ENCODE data around the gene ZNF33B. TPM values are rescaled to one million over a fixed set of nuclear protein-coding genes. Genes with fewer than 3 reads are reported as not detected.

Gene ZNF33B
- total and polyA plus RNA-seq, 4 donors, result 23.8 to 31.0 (median 30.8) TPM

DNA sequence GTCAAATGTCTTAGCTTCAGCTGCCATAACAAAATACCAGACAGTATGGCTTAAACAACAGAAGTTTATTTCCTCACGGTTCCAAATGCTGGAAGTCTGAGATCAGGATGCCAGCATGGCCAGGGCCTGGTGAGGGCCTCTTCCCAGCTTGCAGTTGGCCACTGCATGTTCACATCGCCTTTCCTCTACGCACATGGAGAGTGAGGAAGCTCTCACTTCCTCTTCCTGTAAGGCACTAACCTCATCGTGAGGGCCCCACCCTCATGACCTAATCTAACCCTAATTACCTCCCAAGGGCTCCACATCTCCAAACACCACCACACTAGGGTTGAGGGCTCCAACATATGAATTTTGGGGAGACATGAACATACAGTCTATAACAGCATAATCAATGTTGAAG is 14.4 kb downstream of the ZNF33B start:
- 100% methylated on average over 1 of the region's 4 CpGs for WGBS (ENCODE audit: insufficient coverage)
- DNase-seq (ENCODE audit: low read depth in 4 of 6, low spot score in 6 of 6), result no peak

GRCh38 chr10:42618424-42618823 is 19.9 kb downstream of the ZNF33B start:
- H3K27ac ChIP-seq (ENCODE audit: low read depth, low read length), result no peak overlapping the region
- no peaks in the 10 kb centered on the region for H3K36me3 ChIP-seq (ENCODE audit: control insufficient read depth, insufficient read depth, low read length)
- no peaks in the 10 kb centered on the region for H3K4me1 ChIP-seq (ENCODE audit: control insufficient read depth, insufficient read depth, low read length)
- WGBS (ENCODE audit: insufficient coverage), result 100% methylated on average over 1 of the region's 4 CpGs
- no peaks in the 10 kb centered on the region for H3K27me3 ChIP-seq (ENCODE audit: control insufficient read depth, insufficient read depth, low read length)
- H3K9me3 ChIP-seq (ENCODE audit: control insufficient read depth, insufficient read depth, low read length), result no peaks in the 10 kb centered on the region
- H3K4me3 ChIP-seq (ENCODE audit: low read depth, low read length), result no peak overlapping the region
- DNase-seq (ENCODE audit: low read depth in 4 of 6, low spot score in 6 of 6), result no peak

More for the DNA sequence above, 14.4 kb downstream of the ZNF33B start:
- Histone ChIP-seq H3K4me1 (ENCODE audit: control insufficient read depth, insufficient read depth, low read length) (no peaks in the 10 kb centered on the region), H3K9me3 (ENCODE audit: control insufficient read depth, insufficient read depth, low read length) (no peaks in the 10 kb centered on the region), H3K4me3 (ENCODE audit: low read depth, low read length) (no peak overlapping the region), H3K27ac (ENCODE audit: low read depth, low read length) (no peak overlapping the region), H3K27me3 (ENCODE audit: control insufficient read depth, insufficient read depth, low read length) (no peaks in the 10 kb centered on the region), H3K36me3 (ENCODE audit: control insufficient read depth, insufficient read depth, low read length) (peaks cover 8% of the 10 kb centered on the region)

DNA sequence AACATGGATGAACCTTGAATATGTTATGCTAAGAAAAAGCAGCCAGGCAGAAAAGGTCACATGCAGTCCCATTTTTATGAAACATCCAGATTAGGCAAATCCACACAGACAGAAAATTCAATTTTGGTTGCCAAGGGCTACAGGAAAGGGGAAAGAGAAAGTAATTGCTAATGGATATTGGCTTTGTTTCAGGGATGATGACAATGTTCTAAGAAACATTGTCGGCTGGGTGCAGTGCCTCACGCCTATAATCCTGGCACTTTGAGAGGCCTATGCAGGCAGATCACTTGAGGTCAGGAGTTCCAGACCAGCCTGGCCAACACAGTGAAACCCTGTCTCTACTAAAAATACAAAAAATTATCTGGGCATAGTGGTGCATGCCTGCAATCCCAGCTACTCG is 23.0 kb downstream of the ZNF33B start:
- H3K36me3 ChIP-seq (ENCODE audit: control insufficient read depth, insufficient read depth, low read length), result no peaks in the 10 kb centered on the region
- no peak overlapping the region for H3K4me3 ChIP-seq (ENCODE audit: low read depth, low read length)
- 94% methylated on average over 3 of the region's 3 CpGs for WGBS (ENCODE audit: insufficient coverage)
- H3K4me1 ChIP-seq (ENCODE audit: control insufficient read depth, insufficient read depth, low read length), result no peaks in the 10 kb centered on the region
- no peak for DNase-seq (ENCODE audit: low read depth in 4 of 6, low spot score in 6 of 6)
- H3K9me3 ChIP-seq (ENCODE audit: control insufficient read depth, insufficient read depth, low read length), result no peaks in the 10 kb centered on the region
- no peaks in the 10 kb centered on the region for H3K27me3 ChIP-seq (ENCODE audit: control insufficient read depth, insufficient read depth, low read length)
- no peak overlapping the region for H3K27ac ChIP-seq (ENCODE audit: low read depth, low read length)

GRCh38 chr10:42609872-42610271 is 28.5 kb downstream of the ZNF33B start:
- 89% methylated on average over 1 of the region's 1 CpG for WGBS (ENCODE audit: insufficient coverage)
- no peak for DNase-seq (ENCODE audit: low read depth in 4 of 6, low spot score in 6 of 6)
- Histone ChIP-seq H3K4me3 (ENCODE audit: low read depth, low read length) (no peak overlapping the region), H3K4me1 (ENCODE audit: control insufficient read depth, insufficient read depth, low read length) (no peaks in the 10 kb centered on the region), H3K27me3 (ENCODE audit: control insufficient read depth, insufficient read depth, low read length) (no peaks in the 10 kb centered on the region), H3K9me3 (ENCODE audit: control insufficient read depth, insufficient read depth, low read length) (no peaks in the 10 kb centered on the region), H3K36me3 (ENCODE audit: control insufficient read depth, insufficient read depth, low read length) (no peaks in the 10 kb centered on the region), H3K27ac (ENCODE audit: low read depth, low read length) (no peak overlapping the region)

DNA sequence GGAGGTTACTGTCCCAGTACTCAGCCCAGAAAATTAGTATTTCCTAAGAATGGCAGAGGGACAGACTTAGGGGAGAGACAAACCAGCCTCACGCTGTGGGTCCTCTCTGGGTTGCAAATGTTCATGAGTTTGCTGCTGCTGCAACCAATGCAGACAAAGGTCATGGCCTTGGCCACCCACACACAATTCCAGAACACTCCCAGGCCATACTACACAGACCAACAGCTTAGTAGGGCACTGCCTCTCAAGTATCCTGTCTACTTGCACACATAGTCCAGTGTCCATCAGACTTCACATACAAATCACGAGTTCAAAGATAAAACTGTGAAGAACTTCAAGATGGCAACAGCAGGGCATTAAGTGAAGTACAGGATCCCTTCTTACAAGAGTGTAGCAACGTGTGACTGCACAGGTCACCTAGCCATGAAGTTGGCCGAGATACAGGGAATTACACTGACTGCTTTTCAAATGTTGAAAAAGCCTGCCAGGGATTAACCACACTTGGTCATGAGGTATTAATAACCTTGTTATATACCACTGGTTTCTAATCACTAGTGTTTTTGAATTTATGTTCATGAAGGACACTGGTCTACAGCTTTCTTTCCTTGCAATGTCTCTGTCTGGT is 40.0 kb downstream of the ZNF33B start:
- Histone ChIP-seq H3K4me1 (ENCODE audit: control insufficient read depth, insufficient read depth, low read length) (no peaks in the 10 kb centered on the region), H3K9me3 (ENCODE audit: control insufficient read depth, insufficient read depth, low read length) (peaks cover 2% of the 10 kb centered on the region), H3K36me3 (ENCODE audit: control insufficient read depth, insufficient read depth, low read length) (no peaks in the 10 kb centered on the region), H3K27ac (ENCODE audit: low read depth, low read length) (no peak overlapping the region), H3K27me3 (ENCODE audit: control insufficient read depth, insufficient read depth, low read length) (no peaks in the 10 kb centered on the region), H3K4me3 (ENCODE audit: low read depth, low read length) (no peak overlapping the region)
- WGBS (ENCODE audit: insufficient coverage), result 100% methylated on average over 3 of the region's 4 CpGs
- no peak for DNase-seq (ENCODE audit: low read depth in 4 of 6, low spot score in 6 of 6)

DNA sequence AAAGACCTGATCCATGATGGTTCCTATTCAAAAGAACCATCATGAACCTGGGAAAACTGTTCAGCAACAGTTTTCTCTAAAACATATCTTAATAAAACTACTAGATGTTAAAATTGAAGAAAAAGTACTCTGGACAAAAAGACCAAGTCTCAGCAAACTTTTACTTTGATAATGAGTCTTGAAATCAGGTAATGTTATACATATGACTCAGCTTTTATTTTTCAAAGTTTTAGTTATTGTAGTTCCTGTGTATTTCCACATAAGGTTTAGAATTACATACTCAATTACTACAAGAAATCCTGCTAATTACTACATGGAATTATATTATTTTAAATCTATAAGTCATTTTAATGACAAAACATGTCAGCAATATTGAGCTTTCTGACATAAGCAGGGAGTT is 42.2 kb downstream of the ZNF33B start:
- H3K9me3 ChIP-seq (ENCODE audit: control insufficient read depth, insufficient read depth, low read length), result peaks cover 3% of the 10 kb centered on the region
- no peaks in the 10 kb centered on the region for H3K27me3 ChIP-seq (ENCODE audit: control insufficient read depth, insufficient read depth, low read length)
- no peaks in the 10 kb centered on the region for H3K36me3 ChIP-seq (ENCODE audit: control insufficient read depth, insufficient read depth, low read length)
- DNase-seq (ENCODE audit: low read depth in 4 of 6, low spot score in 6 of 6), result no peak
- no peaks in the 10 kb centered on the region for H3K4me1 ChIP-seq (ENCODE audit: control insufficient read depth, insufficient read depth, low read length)
- H3K4me3 ChIP-seq (ENCODE audit: low read depth, low read length), result no peak overlapping the region
- no peak overlapping the region for H3K27ac ChIP-seq (ENCODE audit: low read depth, low read length)

- no peak for DNase-seq (ENCODE audit: low read depth in 4 of 6, low spot score in 6 of 6)
- H3K27ac ChIP-seq (ENCODE audit: low read depth, low read length), result no peak overlapping the region
- H3K27me3 ChIP-seq (ENCODE audit: control insufficient read depth, insufficient read depth, low read length), result no peaks in the 10 kb centered on the region
- WGBS (ENCODE audit: insufficient coverage), result 100% methylated on average over 2 of the region's 5 CpGs
- no peak overlapping the region for H3K4me3 ChIP-seq (ENCODE audit: low read depth, low read length)
- H3K36me3 ChIP-seq (ENCODE audit: control insufficient read depth, insufficient read depth, low read length), result no peaks in the 10 kb centered on the region
- peaks cover 3% of the 10 kb centered on the region for H3K9me3 ChIP-seq (ENCODE audit: control insufficient read depth, insufficient read depth, low read length)
- no peaks in the 10 kb centered on the region for H3K4me1 ChIP-seq (ENCODE audit: control insufficient read depth, insufficient read depth, low read length)
These were observed 44.1 kb downstream of the ZNF33B start for GRCh38 chr10:42594246-42594650.

DNA sequence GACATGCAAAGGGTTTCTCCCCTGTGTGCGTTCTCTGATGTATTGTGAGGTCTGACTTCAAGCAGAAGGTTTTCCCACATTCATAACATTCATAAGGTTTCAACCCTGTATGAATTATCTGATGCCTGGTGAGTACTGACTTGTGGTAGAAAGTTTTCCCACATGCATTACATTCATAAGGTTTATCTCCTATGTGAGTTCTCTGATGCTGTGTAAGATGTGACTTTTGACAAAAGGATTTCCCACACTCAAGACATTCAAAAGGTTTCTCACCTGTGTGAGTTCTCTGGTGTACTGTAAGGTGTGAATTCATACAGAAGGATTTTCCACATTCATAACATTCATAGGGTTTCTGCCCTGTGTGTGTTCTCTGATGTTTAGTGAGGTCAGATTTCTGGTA is 45.1 kb downstream of the ZNF33B start:
- H3K4me1 ChIP-seq (ENCODE audit: control insufficient read depth, insufficient read depth, low read length), result no peaks in the 10 kb centered on the region
- H3K4me3 ChIP-seq (ENCODE audit: low read depth, low read length), result no peak overlapping the region
- H3K27ac ChIP-seq (ENCODE audit: low read depth, low read length), result no peak overlapping the region
- H3K36me3 ChIP-seq (ENCODE audit: control insufficient read depth, insufficient read depth, low read length), result no peaks in the 10 kb centered on the region
- H3K9me3 ChIP-seq (ENCODE audit: control insufficient read depth, insufficient read depth, low read length), result peaks cover 3% of the 10 kb centered on the region
- no CpG with 5 or more reads among the region's 1 CpG for WGBS (ENCODE audit: insufficient coverage)
- H3K27me3 ChIP-seq (ENCODE audit: control insufficient read depth, insufficient read depth, low read length), result no peaks in the 10 kb centered on the region
- DNase-seq (ENCODE audit: low read depth in 4 of 6, low spot score in 6 of 6), result no peak

DNA sequence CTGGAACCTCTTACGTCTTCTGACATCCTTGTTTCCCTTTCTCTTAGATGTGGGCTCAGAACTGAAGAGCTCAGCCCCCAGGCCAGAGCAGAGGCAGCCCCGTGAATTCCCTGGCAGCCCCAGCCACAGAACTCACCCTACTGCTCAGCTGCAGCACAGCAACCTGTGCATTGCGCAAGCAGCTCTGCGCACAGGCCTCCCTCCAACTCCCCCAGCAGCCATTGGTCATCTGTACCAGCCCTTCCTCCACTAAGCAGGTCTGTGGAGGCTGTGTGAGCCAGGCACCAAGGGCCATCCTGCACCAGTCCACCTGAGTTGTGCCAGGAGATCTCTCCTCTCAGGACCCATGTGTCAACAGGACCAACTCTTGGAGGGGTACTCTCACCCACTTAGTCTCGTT is 54.5 kb downstream of the ZNF33B start:
- no peaks in the 10 kb centered on the region for H3K27me3 ChIP-seq (ENCODE audit: control insufficient read depth, insufficient read depth, low read length)
- H3K9me3 ChIP-seq (ENCODE audit: control insufficient read depth, insufficient read depth, low read length), result no peaks in the 10 kb centered on the region
- H3K4me3 ChIP-seq (ENCODE audit: low read depth, low read length), result no peak overlapping the region
- WGBS (ENCODE audit: insufficient coverage), result 94% methylated on average over 5 of the region's 5 CpGs
- H3K4me1 ChIP-seq (ENCODE audit: control insufficient read depth, insufficient read depth, low read length), result no peaks in the 10 kb centered on the region
- no peak overlapping the region for H3K27ac ChIP-seq (ENCODE audit: low read depth, low read length)
- H3K36me3 ChIP-seq (ENCODE audit: control insufficient read depth, insufficient read depth, low read length), result peaks cover 3% of the 10 kb centered on the region
- no peak for DNase-seq (ENCODE audit: low read depth in 4 of 6, low spot score in 6 of 6)

DNA sequence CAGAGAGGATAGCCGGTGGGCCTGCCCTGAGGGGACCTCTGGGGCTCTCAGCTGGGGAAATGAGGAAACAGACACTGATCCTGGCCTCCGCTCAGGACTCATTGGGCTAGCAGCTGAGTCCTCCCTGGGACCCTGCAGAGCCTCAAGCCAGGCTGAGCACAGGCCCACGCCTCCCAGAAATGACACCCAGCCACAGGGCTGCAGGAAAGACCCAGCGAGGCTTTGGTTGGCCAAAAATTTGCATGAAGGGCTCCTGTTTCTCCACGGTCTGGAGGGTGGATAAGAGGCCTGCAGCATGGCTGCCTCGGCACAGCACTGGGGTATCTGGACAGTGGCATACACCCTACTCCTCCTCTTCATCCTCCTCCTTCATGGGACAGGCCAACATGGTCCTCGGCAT is 60.4 kb downstream of the ZNF33B start:
- 92% methylated on average over 5 of the region's 7 CpGs for WGBS (ENCODE audit: insufficient coverage)
- no peaks in the 10 kb centered on the region for H3K27me3 ChIP-seq (ENCODE audit: control insufficient read depth, insufficient read depth, low read length)
- no peaks in the 10 kb centered on the region for H3K4me1 ChIP-seq (ENCODE audit: control insufficient read depth, insufficient read depth, low read length)
- peaks cover 3% of the 10 kb centered on the region for H3K36me3 ChIP-seq (ENCODE audit: control insufficient read depth, insufficient read depth, low read length)
- DNase-seq (ENCODE audit: low read depth in 4 of 6, low spot score in 6 of 6), result no peak
- no peak overlapping the region for H3K4me3 ChIP-seq (ENCODE audit: low read depth, low read length)
- H3K9me3 ChIP-seq (ENCODE audit: control insufficient read depth, insufficient read depth, low read length), result no peaks in the 10 kb centered on the region
- H3K27ac ChIP-seq (ENCODE audit: low read depth, low read length), result no peak overlapping the region

Data from spinal cord (tissue), 10 donors.